ENCODE data around the gene VPS45.

- no peak for TF ChIP-seq EZH2 (IDR thresholded peaks at IDR 0.05)
- no peak for TF ChIP-seq POLR2AphosphoS5 (IDR thresholded peaks at IDR 0.05; ENCODE audit: borderline replicate concordance, low read depth, low read length)
These were observed 13.2 kb downstream of the VPS45 start for GRCh38 chr1:150080784-150081183.

Data from SK-N-MC (cell line).